ENCODE measurements around the gene CNTNAP5. TPM values are rescaled to one million over a fixed set of nuclear protein-coding genes. Genes with fewer than 3 reads are reported as not detected.

The CNTNAP5 gene
- total RNA-seq, 1 donor from 2014 or later, result not detected

DNA sequence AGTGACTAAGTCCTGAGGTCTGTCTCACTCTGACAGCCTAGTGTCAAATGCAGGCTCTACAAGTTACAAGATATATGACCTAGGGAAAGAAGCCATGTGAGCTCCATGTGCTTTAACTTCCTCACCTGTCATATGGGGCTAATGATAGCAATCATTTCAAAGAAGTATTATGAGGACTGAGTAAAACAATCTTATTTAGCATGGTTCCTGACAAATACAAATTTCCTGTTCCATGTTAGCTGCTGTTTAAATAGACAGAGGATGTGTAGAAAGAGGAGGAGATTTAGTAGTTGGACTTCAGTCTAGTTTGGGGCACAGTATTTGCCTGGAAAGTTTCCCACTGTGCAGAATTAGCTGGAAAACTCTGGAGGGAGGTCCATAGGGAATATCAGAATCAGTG, 545.8 kb downstream of the CNTNAP5 start:
- no peaks in the 10 kb centered on the region for H3K36me3 ChIP-seq (ENCODE audit: control insufficient read depth, insufficient read depth, low read length)
- no peak overlapping the region for H3K4me3 ChIP-seq (ENCODE audit: low read depth, low read length)
- DNase-seq (ENCODE audit: low read depth), result no peak
- TF ChIP-seq, protein P1, sequence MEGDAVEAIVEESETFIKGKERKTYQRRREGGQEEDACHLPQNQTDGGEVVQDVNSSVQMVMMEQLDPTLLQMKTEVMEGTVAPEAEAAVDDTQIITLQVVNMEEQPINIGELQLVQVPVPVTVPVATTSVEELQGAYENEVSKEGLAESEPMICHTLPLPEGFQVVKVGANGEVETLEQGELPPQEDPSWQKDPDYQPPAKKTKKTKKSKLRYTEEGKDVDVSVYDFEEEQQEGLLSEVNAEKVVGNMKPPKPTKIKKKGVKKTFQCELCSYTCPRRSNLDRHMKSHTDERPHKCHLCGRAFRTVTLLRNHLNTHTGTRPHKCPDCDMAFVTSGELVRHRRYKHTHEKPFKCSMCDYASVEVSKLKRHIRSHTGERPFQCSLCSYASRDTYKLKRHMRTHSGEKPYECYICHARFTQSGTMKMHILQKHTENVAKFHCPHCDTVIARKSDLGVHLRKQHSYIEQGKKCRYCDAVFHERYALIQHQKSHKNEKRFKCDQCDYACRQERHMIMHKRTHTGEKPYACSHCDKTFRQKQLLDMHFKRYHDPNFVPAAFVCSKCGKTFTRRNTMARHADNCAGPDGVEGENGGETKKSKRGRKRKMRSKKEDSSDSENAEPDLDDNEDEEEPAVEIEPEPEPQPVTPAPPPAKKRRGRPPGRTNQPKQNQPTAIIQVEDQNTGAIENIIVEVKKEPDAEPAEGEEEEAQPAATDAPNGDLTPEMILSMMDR (IDR thresholded peaks at IDR 0.05; ENCODE audit: insufficient read depth, low read length, poor library complexity, severe bottlenecking), result no peak
- H3K27me3 ChIP-seq (ENCODE audit: control insufficient read depth, insufficient read depth, low read length), result no peaks in the 10 kb centered on the region

DNA sequence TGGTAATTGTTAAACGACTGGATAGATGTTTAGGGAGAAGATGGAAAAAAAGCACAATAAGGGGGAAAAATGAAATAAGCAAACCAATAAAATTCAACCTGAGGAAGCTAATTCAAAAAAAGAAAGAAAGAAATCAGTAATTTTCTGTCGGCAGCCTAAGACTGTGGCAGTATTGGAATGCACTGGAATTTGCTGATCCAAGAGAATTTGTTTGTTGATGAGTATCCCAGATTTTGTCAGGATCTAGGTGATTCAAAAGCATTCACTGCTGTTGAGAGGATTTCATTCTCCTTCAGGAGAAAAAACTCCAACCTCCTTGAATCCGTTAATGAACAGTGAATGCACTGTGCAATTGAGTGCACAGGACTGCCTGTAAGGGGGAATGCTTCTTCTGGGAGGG, 546.7 kb downstream of the CNTNAP5 start:
- Histone ChIP-seq H3K27me3 (ENCODE audit: control insufficient read depth, insufficient read depth, low read length) (no peaks in the 10 kb centered on the region), H3K4me3 (ENCODE audit: low read depth, low read length) (no peak overlapping the region), H3K36me3 (ENCODE audit: control insufficient read depth, insufficient read depth, low read length) (no peaks in the 10 kb centered on the region)
- DNase-seq (ENCODE audit: low read depth), result no peak
- TF ChIP-seq, protein P1 (IDR thresholded peaks at IDR 0.05; ENCODE audit: insufficient read depth, low read length, poor library complexity, severe bottlenecking), result no peak

DNA sequence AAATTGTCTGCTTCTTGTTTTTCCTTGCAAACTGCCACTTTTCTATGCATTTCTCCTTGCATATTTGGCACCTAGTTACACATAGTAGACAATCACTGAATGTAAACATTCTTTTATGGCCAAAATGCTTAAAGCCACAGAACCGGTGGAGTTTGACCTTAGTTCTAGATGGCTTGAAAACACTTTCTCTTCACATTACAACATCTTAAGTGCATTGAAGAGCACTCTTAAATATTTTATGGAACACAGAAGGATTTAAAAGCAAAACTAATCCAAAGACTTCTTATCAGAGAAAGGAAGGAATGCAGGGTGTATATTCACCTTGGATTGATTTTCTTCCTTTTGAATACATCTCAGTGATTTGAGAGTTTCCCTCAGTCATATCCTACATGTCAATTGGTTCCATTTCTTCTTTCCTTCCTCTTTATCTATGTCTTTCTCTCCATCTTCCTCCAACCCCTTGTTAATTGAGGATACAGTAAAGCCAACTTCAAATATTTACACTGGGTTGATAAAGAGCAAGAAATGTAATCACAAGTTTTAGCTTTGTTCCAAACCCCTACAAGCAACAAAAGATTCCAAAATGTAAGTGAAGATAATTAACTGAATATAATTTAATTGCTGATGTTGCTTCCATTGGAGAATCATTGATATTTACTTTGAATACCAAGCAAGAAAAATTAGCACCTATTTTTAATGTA, 548.0 kb downstream of the CNTNAP5 start:
- DNase-seq (ENCODE audit: low read depth), result no peak
- TF ChIP-seq, protein P1 (IDR thresholded peaks at IDR 0.05; ENCODE audit: insufficient read depth, low read length, poor library complexity, severe bottlenecking), result no peak

DNA sequence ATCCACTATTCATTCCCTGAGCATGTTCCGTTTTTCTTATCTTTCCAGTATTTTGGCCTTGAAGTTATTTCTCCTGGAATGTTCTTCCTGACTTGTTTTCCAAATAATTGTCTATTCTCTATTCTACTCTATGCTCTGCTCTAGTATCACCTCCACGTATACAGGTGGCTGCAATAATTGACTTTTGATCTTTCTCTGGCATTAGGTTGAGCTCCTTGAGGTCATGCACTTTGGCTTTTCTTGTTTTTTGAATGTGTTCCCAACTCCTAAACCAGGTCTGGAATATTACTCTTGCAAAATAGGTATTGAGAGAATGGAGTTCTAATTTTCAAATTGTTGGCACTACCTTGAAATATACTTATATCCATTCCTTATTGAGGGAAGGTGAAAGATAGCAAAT, 550.4 kb downstream of the CNTNAP5 start:
- Histone ChIP-seq H3K36me3 (ENCODE audit: control insufficient read depth, insufficient read depth, low read length) (no peaks in the 10 kb centered on the region), H3K4me3 (ENCODE audit: low read depth, low read length) (no peak overlapping the region), H3K27me3 (ENCODE audit: control insufficient read depth, insufficient read depth, low read length) (no peaks in the 10 kb centered on the region)
- TF ChIP-seq, protein P1 (IDR thresholded peaks at IDR 0.05; ENCODE audit: insufficient read depth, low read length, poor library complexity, severe bottlenecking), result no peak
- no peak for DNase-seq (ENCODE audit: low read depth)

More for the DNA sequence above, 548.0 kb downstream of the CNTNAP5 start:
- Histone ChIP-seq H3K27me3 (ENCODE audit: control insufficient read depth, insufficient read depth, low read length) (no peaks in the 10 kb centered on the region), H3K36me3 (ENCODE audit: control insufficient read depth, insufficient read depth, low read length) (no peaks in the 10 kb centered on the region), H3K4me3 (ENCODE audit: low read depth, low read length) (no peak overlapping the region)

DNA sequence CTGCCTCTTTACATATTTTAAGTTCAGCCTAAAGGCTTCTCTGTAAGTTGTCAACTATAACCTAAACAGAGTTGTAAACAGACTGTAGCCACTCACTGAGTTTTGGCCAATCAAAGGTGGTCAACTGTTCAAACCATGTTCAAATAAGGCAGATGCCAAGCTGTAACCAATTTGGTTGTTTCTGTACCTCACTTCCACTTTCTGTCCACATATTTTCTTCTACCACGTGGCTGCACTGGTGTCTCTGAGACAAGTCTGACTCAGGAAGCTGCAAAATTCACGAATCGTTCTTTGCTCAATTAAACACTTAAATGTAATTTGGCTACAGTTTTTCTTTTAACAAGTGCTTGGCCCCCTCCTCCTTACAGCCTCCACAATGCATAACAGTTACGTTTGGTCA, 555.2 kb downstream of the CNTNAP5 start:
- TF ChIP-seq, protein P1 (IDR thresholded peaks at IDR 0.05; ENCODE audit: insufficient read depth, low read length, poor library complexity, severe bottlenecking), result no peak
- no peak for DNase-seq (ENCODE audit: low read depth)

DNA sequence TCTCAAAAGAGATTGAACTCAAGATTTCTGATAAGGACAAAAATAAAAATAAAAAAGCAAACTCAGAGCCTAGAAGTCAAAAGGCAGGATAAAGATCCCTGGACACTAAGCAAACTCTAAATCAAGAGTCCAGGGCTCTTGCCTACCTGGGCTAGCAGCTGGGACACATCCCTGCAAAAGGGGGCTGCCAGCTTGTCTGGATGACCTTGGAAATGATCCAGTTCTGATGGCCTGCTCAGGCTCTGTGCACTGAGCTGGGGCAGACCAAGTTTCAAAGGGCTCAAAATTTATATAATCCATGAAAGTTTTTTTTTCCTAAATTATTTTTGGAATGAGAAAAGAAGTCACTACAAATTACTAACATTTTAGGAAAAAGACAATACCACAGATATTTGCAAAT, 557.3 kb downstream of the CNTNAP5 start:
- no peak for DNase-seq (ENCODE audit: low read depth)
- Histone ChIP-seq H3K27me3 (ENCODE audit: control insufficient read depth, insufficient read depth, low read length) (no peaks in the 10 kb centered on the region), H3K36me3 (ENCODE audit: control insufficient read depth, insufficient read depth, low read length) (no peaks in the 10 kb centered on the region), H3K4me3 (ENCODE audit: low read depth, low read length) (no peak overlapping the region)
- TF ChIP-seq, protein P1 (IDR thresholded peaks at IDR 0.05; ENCODE audit: insufficient read depth, low read length, poor library complexity, severe bottlenecking), result no peak

More for the DNA sequence above, 555.2 kb downstream of the CNTNAP5 start:
- Histone ChIP-seq H3K36me3 (ENCODE audit: control insufficient read depth, insufficient read depth, low read length) (no peaks in the 10 kb centered on the region), H3K27me3 (ENCODE audit: control insufficient read depth, insufficient read depth, low read length) (no peaks in the 10 kb centered on the region), H3K4me3 (ENCODE audit: low read depth, low read length) (no peak overlapping the region)

Measured in kidney epithelial cell (primary cell).